Left colon (tissue), 2 donors: ENCODE data around the gene CDH26. TPM values are rescaled to one million over a fixed set of nuclear protein-coding genes. Genes with fewer than 3 reads are reported as not detected.

ENCODE experiments used
- total RNA-seq, 2 donors: library from RNA; stranded (reverse); fragmentation: NEBNext Ultra II Directional; extraction: Animal tissue kit (Norgen Biotek cat#: 25700); gene quantifications; one replicate each; pipeline ENCODE4 v1.2.1, GENCODE V29; 2021
- donor health status: DM: no; HTN: no; CAD: no.
- donor health status: DM: yes; HTN: yes; CAD: no.

CDH26 gene
- total RNA-seq, 2 donors from 2014 or later: 0.43 to 0.45 TPM

Other genes starting within 250 kb of the CDH26 start
- gene SYCP2, start 24.8 kb upstream of the CDH26 start, total RNA-seq: 1 to 10 TPM in 1 of 2 donors, under 1 TPM in 1; 0.84 to 1.2 TPM
- gene PPP1R3D, start 18.1 kb upstream of the CDH26 start, total RNA-seq: 1 to 10 TPM; 7.3 to 8.7 TPM
- 1 to 10 TPM; 7.0 to 9.2 TPM for gene FAM217B, start 18.0 kb upstream of the CDH26 start, total RNA-seq